ENCODE data around the gene LIPC. TPM values are rescaled to one million over a fixed set of nuclear protein-coding genes. Genes with fewer than 3 reads are reported as not detected.

LIPC gene
- total RNA-seq, 1 donor from 2014 or later = 0.64 TPM

DNA sequence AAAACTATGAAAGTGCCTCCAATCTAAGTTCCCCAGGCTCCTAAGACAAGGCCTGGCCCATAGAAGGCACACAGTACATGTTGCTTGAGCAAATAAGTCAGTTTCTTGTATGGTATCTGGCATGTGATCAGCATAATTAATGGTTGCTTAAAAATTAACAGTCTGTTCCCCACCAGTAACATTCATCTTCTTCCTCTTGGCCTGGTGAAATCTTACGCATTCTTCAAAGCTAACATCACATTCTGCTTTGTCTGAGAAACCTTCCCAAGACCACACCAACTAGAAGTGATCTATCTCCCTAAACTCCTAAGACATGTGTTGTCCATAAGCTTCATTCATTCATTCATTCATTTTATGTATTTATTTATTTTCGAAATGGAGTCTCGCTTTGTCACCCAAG, 48.1 kb downstream of the LIPC start:
- no peak for ATAC-seq
- intact Hi-C loops (cut with DNase I) = no loop called here
- H3K27me3 ChIP-seq = no peaks in the 10 kb centered on the region
- H3K9me3 ChIP-seq = no peaks in the 10 kb centered on the region
- H3K4me1 ChIP-seq = peaks cover 17% of the 10 kb centered on the region
- TF ChIP-seq, protein P1, sequence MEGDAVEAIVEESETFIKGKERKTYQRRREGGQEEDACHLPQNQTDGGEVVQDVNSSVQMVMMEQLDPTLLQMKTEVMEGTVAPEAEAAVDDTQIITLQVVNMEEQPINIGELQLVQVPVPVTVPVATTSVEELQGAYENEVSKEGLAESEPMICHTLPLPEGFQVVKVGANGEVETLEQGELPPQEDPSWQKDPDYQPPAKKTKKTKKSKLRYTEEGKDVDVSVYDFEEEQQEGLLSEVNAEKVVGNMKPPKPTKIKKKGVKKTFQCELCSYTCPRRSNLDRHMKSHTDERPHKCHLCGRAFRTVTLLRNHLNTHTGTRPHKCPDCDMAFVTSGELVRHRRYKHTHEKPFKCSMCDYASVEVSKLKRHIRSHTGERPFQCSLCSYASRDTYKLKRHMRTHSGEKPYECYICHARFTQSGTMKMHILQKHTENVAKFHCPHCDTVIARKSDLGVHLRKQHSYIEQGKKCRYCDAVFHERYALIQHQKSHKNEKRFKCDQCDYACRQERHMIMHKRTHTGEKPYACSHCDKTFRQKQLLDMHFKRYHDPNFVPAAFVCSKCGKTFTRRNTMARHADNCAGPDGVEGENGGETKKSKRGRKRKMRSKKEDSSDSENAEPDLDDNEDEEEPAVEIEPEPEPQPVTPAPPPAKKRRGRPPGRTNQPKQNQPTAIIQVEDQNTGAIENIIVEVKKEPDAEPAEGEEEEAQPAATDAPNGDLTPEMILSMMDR (IDR thresholded peaks at IDR 0.05) = no peak
- no peak overlapping the region for H3K27ac ChIP-seq
- DNase-seq = no peak
- H3K36me3 ChIP-seq = no peaks in the 10 kb centered on the region
- H3K4me3 ChIP-seq = no peak overlapping the region

DNA sequence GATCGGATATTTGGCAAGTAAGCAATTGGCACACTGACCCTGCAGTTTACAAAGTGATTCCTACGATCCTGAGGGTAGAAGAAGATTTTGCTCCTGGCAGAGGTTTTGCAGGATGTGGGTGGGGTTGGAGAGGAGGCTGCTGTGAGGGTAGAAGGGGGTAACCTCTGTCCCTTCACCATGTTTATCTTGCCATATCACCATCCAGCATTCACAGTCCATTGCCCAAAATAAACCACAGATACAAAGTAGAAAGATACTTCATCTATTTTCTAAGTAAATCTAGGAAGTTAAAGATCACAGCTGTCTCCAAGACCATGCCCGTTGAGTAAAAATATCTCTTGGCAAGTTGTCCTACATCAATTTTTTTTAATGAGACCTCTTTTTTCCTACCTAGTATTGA, 51.6 kb downstream of the LIPC start:
- Histone ChIP-seq H3K27me3 (no peaks in the 10 kb centered on the region), H3K4me3 (no peak overlapping the region), H3K27ac (no peak overlapping the region), H3K9me3 (no peaks in the 10 kb centered on the region), H3K4me1 (no peaks in the 10 kb centered on the region), H3K36me3 (no peaks in the 10 kb centered on the region)
- DNase-seq = no peak
- no peak for ATAC-seq
- TF ChIP-seq, protein P1 (IDR thresholded peaks at IDR 0.05) = no peak
- intact Hi-C loops (cut with DNase I) = no loop called here

DNA sequence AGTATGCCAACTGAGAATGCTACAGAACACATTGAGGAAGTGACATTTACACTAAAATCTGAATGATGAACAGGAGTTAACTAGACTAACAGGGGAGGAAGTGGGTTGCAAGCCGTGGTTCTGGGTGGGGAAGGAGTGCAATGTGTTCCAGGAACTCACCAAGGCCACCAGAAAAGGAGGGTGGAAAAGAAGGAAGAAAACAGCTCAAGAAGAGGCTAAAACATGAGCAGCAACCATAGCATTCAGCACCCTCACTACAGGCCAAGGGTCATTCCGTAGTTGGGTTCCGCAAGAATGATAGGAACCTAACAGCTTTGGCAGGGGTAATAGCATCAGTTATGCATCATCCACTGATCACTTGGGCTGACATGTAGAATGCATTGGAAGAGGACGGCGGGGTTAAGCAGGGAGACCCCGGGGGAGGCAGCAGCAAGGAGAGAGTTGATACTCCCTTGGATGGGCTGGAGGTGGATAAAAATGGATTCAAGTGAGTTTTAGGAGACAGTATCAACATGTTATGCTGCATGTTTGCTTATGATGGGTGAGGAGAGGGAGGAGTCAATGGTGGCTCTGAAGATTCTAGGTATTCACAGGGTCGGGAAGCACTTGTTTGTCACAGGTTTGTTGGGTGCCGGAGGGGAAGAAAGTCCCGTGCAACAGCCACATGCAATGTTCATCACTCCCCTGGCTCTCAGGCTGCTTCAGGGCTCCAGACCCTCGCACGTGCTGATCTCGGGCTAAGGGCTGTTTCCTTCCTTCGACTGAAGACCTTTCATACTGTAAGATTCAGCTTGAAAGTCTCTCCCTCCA, 53.2 kb downstream of the LIPC start:
- peak overlapping the region; percentile 26 for H3K27ac ChIP-seq
- DNase-seq (no peak), ATAC-seq (peak; percentile 84)
- H3K9me3 ChIP-seq = peaks cover 5% of the 10 kb centered on the region
- no peak overlapping the region for H3K4me3 ChIP-seq
- no peaks in the 10 kb centered on the region for H3K4me1 ChIP-seq
- H3K27me3 ChIP-seq = no peaks in the 10 kb centered on the region
- intact Hi-C loops (cut with DNase I) = no loop called here
- TF ChIP-seq, protein P1 (IDR thresholded peaks at IDR 0.05) = no peak
- H3K36me3 ChIP-seq = no peaks in the 10 kb centered on the region

DNA sequence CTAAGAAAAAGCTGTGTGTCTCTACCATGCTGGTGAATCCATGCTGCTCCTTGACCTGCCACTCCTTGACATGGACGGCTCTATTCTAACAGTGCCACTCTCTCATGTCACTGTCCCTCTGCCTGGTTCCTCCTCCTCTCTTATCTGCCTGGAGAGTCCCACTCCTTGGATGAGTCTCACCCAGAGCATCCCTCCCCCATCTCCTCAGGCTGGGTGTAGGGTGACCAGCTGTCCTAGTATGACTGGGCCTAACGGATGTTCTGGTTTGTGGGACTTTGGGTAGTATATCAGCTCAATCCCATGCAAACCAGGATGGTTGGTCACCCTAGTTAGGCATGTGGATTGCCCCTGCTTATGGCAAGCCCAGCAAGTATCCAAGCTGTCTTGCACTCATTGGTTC, 54.3 kb downstream of the LIPC start:
- no peak overlapping the region for H3K4me3 ChIP-seq
- TF ChIP-seq, protein P1 (IDR thresholded peaks at IDR 0.05) = no peak
- no peaks in the 10 kb centered on the region for H3K36me3 ChIP-seq
- no peak overlapping the region for H3K27ac ChIP-seq
- DNase-seq = no peak
- intact Hi-C loops (cut with DNase I) = no loop called here
- H3K4me1 ChIP-seq = no peaks in the 10 kb centered on the region
- no peak for ATAC-seq
- peaks cover 5% of the 10 kb centered on the region for H3K9me3 ChIP-seq
- no peaks in the 10 kb centered on the region for H3K27me3 ChIP-seq

DNA sequence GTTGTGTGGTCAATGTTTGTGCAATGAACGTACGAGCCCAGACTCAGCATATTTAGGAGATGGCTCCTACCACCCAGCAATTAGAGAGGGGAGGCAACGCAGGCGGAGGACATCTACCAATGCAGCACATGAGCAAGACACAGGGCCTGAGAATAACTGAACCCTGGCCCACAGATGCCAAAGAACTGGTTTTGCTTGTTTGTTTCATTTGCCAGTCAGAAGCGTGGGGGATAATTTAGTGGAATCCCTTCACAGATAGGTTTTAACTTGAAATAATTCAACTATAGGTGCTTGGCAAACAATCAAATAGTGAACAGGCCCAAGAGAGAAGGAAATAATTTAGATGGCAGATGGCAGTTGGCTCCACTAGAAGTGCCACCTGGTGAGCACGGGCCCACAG, 54.8 kb downstream of the LIPC start:
- no peak overlapping the region for H3K4me3 ChIP-seq
- H3K36me3 ChIP-seq = no peaks in the 10 kb centered on the region
- peaks cover 5% of the 10 kb centered on the region for H3K9me3 ChIP-seq
- ATAC-seq = no peak
- DNase-seq = no peak
- no peaks in the 10 kb centered on the region for H3K27me3 ChIP-seq
- TF ChIP-seq, protein P1 (IDR thresholded peaks at IDR 0.05) = no peak
- intact Hi-C loops (cut with DNase I) = no loop called here
- H3K4me1 ChIP-seq = no peaks in the 10 kb centered on the region
- no peak overlapping the region for H3K27ac ChIP-seq

Data from upper lobe of right lung (tissue), 1 donor.